Endothelial cell of umbilical vein (primary cell): ENCODE data around the gene MLC1. TPM values are rescaled to one million over a fixed set of nuclear protein-coding genes. Genes with fewer than 3 reads are reported as not detected.

Experiments used
- BruUV-seq: library from RNA; stranded (reverse); fragments of 400-500 nt; replicated peaks from 2 replicates; lab custom pipeline; 2021; lab: Mats Ljungman, UMichigan
- CTCF ChIA-PET: fragments of 300-600, 350-600 bp; sonication (Branson Sonifier 250); formaldehyde crosslinking; loops from one replicate; lab custom pipeline; 2021; ENCODE audit warnings: antibody characterized with exemption, inconsistent platforms; lab: Charles Lee
- POLR2A ChIA-PET: fragments of 300-600, 350-600 bp; sonication (Branson Sonifier 250); formaldehyde crosslinking; loops from one replicate; lab custom pipeline; 2021; ENCODE audit warnings: antibody characterized with exemption, inconsistent platforms; lab: Charles Lee
- DNase-seq: peaks from one replicate; pipeline ENCODE4 v3.0.0-alpha.2; 2011; ENCODE audit warnings: low read depth, low spot score
- FAIRE-seq: peaks from 2 replicates; lab custom pipeline; 2011; peaks lifted over from hg19 to GRCh38; lab: Jason Lieb, UNC
- H2AFZ ChIP-seq: 2 replicates; pipeline ENCODE4 v1.6.0; 2012; ENCODE audit warnings: low read depth, low read length, control low read depth, inconsistent platforms
- H3K27ac ChIP-seq: 2 replicates; pipeline ENCODE4 v1.5.1; 2011; ENCODE audit warnings: low read depth, mild to moderate bottlenecking, control low read depth, low read length, moderate library complexity; ENCODE audit not compliant: insufficient read depth
- H3K27me3 ChIP-seq, 2 experiments: 2 replicates each; pipeline versions ENCODE4 v1.6.0 to v1.6.1; 2011; ENCODE audit warnings: low read length in 2 of 2, mixed read lengths in 1 of 2; ENCODE audit not compliant: control insufficient read depth in 2 of 2, insufficient read depth in 2 of 2
- H3K36me3 ChIP-seq, 2 experiments: 2 replicates in 1 of 2; 3 replicates in 1 of 2; pipeline ENCODE4 v1.5.1; 2011; ENCODE audit warnings: low read length in 2 of 2, mild to moderate bottlenecking in 1 of 2, moderate library complexity in 1 of 2; ENCODE audit not compliant: control insufficient read depth in 2 of 2, insufficient read depth in 2 of 2; ENCODE audit errors: extremely low read depth in 1 of 2
- H3K4me1 ChIP-seq: 3 replicates; pipeline ENCODE4 v1.5.1; 2011; ENCODE audit warnings: mild to moderate bottlenecking, low read length; ENCODE audit not compliant: control insufficient read depth, insufficient read depth; ENCODE audit errors: extremely low read depth
- H3K4me2 ChIP-seq: 2 replicates; pipeline ENCODE4 v1.6.1; 2011; ENCODE audit warnings: low read length, control low read depth, mixed read lengths; ENCODE audit not compliant: insufficient read depth
- H3K4me3 ChIP-seq, 3 experiments: fragments of 200-600 bp in 1 of 3; sonication (generic), shearing (Covaris generic) in 1 of 3; replicated peaks in 1 of 3; 2 replicates each; pipeline ENCODE4 v1.5.1; 2011 to 2016; ENCODE audit warnings: control low read depth in 3 of 3, low read length in 3 of 3, mild to moderate bottlenecking in 2 of 3, inconsistent platforms in 1 of 3, low read depth in 1 of 3, moderate library complexity in 1 of 3; ENCODE audit not compliant: insufficient read depth in 1 of 3
- H3K79me2 ChIP-seq: 2 replicates; pipeline ENCODE4 v1.6.0; 2012; ENCODE audit warnings: low read length, inconsistent platforms; ENCODE audit not compliant: control insufficient read depth, insufficient read depth
- H3K9ac ChIP-seq: replicated peaks from 2 replicates; pipeline ENCODE3; 2011; ENCODE audit warnings: low read length, control low read depth; ENCODE audit not compliant: insufficient read depth; ENCODE audit errors: extremely low read depth
- H3K9me1 ChIP-seq: replicated peaks from 3 replicates; pipeline ENCODE4 v1.6.0; 2011; ENCODE audit warnings: mild to moderate bottlenecking, low read length; ENCODE audit not compliant: control insufficient read depth, insufficient read depth; ENCODE audit errors: extremely low read depth
- H3K9me3 ChIP-seq: replicated peaks from 2 replicates; pipeline ENCODE4 v1.5.1; 2012; ENCODE audit warnings: low read length, inconsistent platforms; ENCODE audit not compliant: control insufficient read depth, insufficient read depth
- H4K20me1 ChIP-seq: replicated peaks from 2 replicates; pipeline ENCODE3; 2011; ENCODE audit warnings: mild to moderate bottlenecking, low read length; ENCODE audit not compliant: control insufficient read depth, insufficient read depth; ENCODE audit errors: extremely low read depth
- EZH2 ChIP-seq: IDR thresholded peaks from 2 replicates; pipeline ENCODE4 v1.6.1; 2012; ENCODE audit warnings: borderline replicate concordance, low read depth, mild to moderate bottlenecking, moderate library complexity, low read length, inconsistent platforms; ENCODE audit not compliant: severe bottlenecking
- FOS ChIP-seq: IDR thresholded peaks from 2 replicates; pipeline ENCODE4 v1.6.1; 2011; ENCODE audit warnings: mild to moderate bottlenecking, low read length, moderate library complexity, borderline replicate concordance; ENCODE audit not compliant: insufficient read depth
- JUN ChIP-seq: IDR thresholded peaks from 2 replicates; pipeline ENCODE4 v1.6.1; 2011; ENCODE audit warnings: borderline replicate concordance, low read depth; ENCODE audit not compliant: insufficient read length, insufficient read depth
- MYC ChIP-seq: IDR thresholded peaks from one replicate; pipeline ENCODE4 v1.6.1; 2011; ENCODE audit warnings: mild to moderate bottlenecking, low read depth, low read length
- POLR2A ChIP-seq: IDR thresholded peaks from 2 replicates; pipeline ENCODE4 v1.6.1; 2012; ENCODE audit warnings: low read depth, mild to moderate bottlenecking, control low read depth, low read length
- POLR2AphosphoS5 ChIP-seq: IDR thresholded peaks from 2 replicates; pipeline ENCODE4 v1.6.1; 2012; ENCODE audit warnings: low read depth, mild to moderate bottlenecking, control low read depth, low read length, moderate library complexity; ENCODE audit not compliant: insufficient read depth
- dilution Hi-C: fragments of 300-500 bp; cut with MboI; formaldehyde crosslinking; loops from one replicate; pipeline ENCODE4 v1.15.0; 2019; ENCODE audit warnings: low sequenced_read_pairs; ENCODE audit not compliant: extremely low pct_ligation_motif_present
- intact Hi-C: fragments of 100-400 bp; cut with micrococcal nuclease; formaldehyde crosslinking; loops from one replicate; pipeline ENCODE4 v1.10.0; 2022
- polyA plus RNA-seq, 4 experiments: library from polyadenylated mRNA; depleted of rRNA in 3 of 4; stranded (reverse) in 3 of 4; unstranded in 1 of 4; fragments of >200 nt; gene quantifications; 2 replicates each; pipeline versions ENCODE4 v1.2.1 to v1.2.3, GENCODE V29; 2011 to 2012; ENCODE audit warnings: missing spikeins in 1 of 4
- total RNA-seq: library from RNA; stranded (reverse); gene quantifications from 2 replicates; pipeline ENCODE4 v1.2.3, GENCODE V29; 2021
- TF ChIP-seq, protein P1 (sequence below), 2 donors: IDR thresholded peaks; 1 replicate in 1 of 2; 2 replicates in 1 of 2; pipeline ENCODE4 v1.5.1; 2011; ENCODE audit warnings: low read length in 2 of 2, mild to moderate bottlenecking in 2 of 2, moderate library complexity in 2 of 2, control low read depth in 1 of 2, inconsistent platforms in 1 of 2, low read depth in 1 of 2; ENCODE audit not compliant: insufficient read depth in 1 of 2; ENCODE audit errors: extremely low read depth in 1 of 2

Gene MLC1
- total and polyA plus RNA-seq, 2 donors (not counting 3 experiments of a cell fraction or from before 2014, with no cell fraction given) = not detected

GRCh38 chr22:50114221-50115021 lies 29.2 kb upstream of the MLC1 start:
- Histone ChIP-seq H3K9me1 (no peaks in the 10 kb centered on the region), H3K79me2 (peaks cover 28% of the 10 kb centered on the region), H3K9me3 (no peaks in the 10 kb centered on the region), H3K4me1 (peaks cover 65% of the 10 kb centered on the region), H3K27me3 (no peaks in the 10 kb centered on the region), H3K4me2 (peak overlapping the region; percentile 94), H4K20me1 (no peaks in the 10 kb centered on the region), H2AFZ (no peak overlapping the region), H3K9ac (peak overlapping the region; percentile 98), H3K4me3 (peak overlapping the region; percentile 50 to 88 (median 73)), H3K36me3 (peaks cover 3 to 7% of the 10 kb centered on the region in 2 experiments), H3K27ac (peak overlapping the region; percentile 96)
- intact Hi-C loops (loop anchor here (1.0 to 5.0 kb wide), 3 partner anchors 78 to 262 kb away; partner anchors contain the start of gene ZBED4), dilution Hi-C loops (no loop called here)
- DNase-seq (peak; percentile 92), FAIRE-seq (peak; percentile 97)
- TSS peak; percentile 63 for BruUV-seq
- TF ChIP-seq JUN = peak; percentile 72
- peak; percentile 78 for TF ChIP-seq POLR2A
- TF ChIP-seq POLR2AphosphoS5 = peak; percentile 49
- peak; percentile 59 for TF ChIP-seq FOS
- TF ChIP-seq, protein P1, sequence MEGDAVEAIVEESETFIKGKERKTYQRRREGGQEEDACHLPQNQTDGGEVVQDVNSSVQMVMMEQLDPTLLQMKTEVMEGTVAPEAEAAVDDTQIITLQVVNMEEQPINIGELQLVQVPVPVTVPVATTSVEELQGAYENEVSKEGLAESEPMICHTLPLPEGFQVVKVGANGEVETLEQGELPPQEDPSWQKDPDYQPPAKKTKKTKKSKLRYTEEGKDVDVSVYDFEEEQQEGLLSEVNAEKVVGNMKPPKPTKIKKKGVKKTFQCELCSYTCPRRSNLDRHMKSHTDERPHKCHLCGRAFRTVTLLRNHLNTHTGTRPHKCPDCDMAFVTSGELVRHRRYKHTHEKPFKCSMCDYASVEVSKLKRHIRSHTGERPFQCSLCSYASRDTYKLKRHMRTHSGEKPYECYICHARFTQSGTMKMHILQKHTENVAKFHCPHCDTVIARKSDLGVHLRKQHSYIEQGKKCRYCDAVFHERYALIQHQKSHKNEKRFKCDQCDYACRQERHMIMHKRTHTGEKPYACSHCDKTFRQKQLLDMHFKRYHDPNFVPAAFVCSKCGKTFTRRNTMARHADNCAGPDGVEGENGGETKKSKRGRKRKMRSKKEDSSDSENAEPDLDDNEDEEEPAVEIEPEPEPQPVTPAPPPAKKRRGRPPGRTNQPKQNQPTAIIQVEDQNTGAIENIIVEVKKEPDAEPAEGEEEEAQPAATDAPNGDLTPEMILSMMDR (IDR thresholded peaks at IDR 0.05; ENCODE audit: extremely low read depth in 1 of 2, insufficient read depth in 1 of 2, low read depth in 1 of 2, low read length in 2 of 2) = no peak
- no peak for TF ChIP-seq MYC
- no peak for TF ChIP-seq EZH2
- CTCF ChIA-PET = interaction anchor here (0.7 to 3.0 kb wide), 4 partner anchors 34 to 183 kb away, joined by 3 to 21 read pairs (median 5); no protein-coding TSS in a partner anchor
- POLR2A ChIA-PET = interaction anchor here (1.1 kb wide), 1 partner anchor 12 kb away, joined by 3 read pairs; no protein-coding TSS in a partner anchor
